MM.1S (cell line): ENCODE results near the gene SP110.

Source experiments
- DNase-seq: peaks from one replicate; pipeline ENCODE4 v3.0.0-alpha.2; 2015
- H2AFZ ChIP-seq: fragments of 300-600 bp; sonication (generic); 2 replicates; pipeline ENCODE4 v1.6.0; 2016; ENCODE audit warnings: antibody characterized with exemption, low read length
- H3F3A ChIP-seq: fragments of 300-600 bp; sonication (generic); 2 replicates; pipeline ENCODE4 v1.6.1; 2016; ENCODE audit warnings: mild to moderate bottlenecking, antibody characterized with exemption, low read length, moderate library complexity, mixed read lengths; ENCODE audit not compliant: insufficient read depth
- H3K27ac ChIP-seq: fragments of 300-600 bp; sonication (generic); 2 replicates; pipeline ENCODE4 v1.5.1; 2016; ENCODE audit warnings: mild to moderate bottlenecking, low read length
- H3K27me3 ChIP-seq: fragments of 300-600 bp; sonication (generic); replicated peaks from 2 replicates; pipeline ENCODE4 v1.6.0; 2016; ENCODE audit warnings: low read length; ENCODE audit not compliant: insufficient read depth
- H3K36me3 ChIP-seq: fragments of 300-600 bp; sonication (generic); replicated peaks from 2 replicates; pipeline ENCODE4 v1.6.1; 2016; ENCODE audit warnings: mild to moderate bottlenecking, low read length, mixed read lengths; ENCODE audit not compliant: insufficient read depth
- H3K4me1 ChIP-seq: fragments of 300-600 bp; sonication (generic); 2 replicates; pipeline ENCODE4 v1.6.1; 2016; ENCODE audit warnings: low read length, mixed read lengths
- H3K4me2 ChIP-seq: fragments of 300-600 bp; sonication (generic); 2 replicates; pipeline ENCODE4 v1.6.0; 2016; ENCODE audit warnings: low read depth, low read length
- H3K4me3 ChIP-seq: fragments of 300-600 bp; sonication (generic); 2 replicates; pipeline ENCODE4 v1.5.1; 2016; ENCODE audit warnings: low read length, mixed read lengths
- H3K79me2 ChIP-seq: fragments of 300-600 bp; sonication (generic); 2 replicates; pipeline ENCODE4 v1.6.1; 2016; ENCODE audit warnings: mixed run types, low read length, mixed read lengths
- H3K9ac ChIP-seq: fragments of 300-600 bp; sonication (generic); 2 replicates; pipeline ENCODE4 v1.6.1; 2016; ENCODE audit warnings: low read length, mixed read lengths
- H3K9me2 ChIP-seq: fragments of 300-600 bp; sonication (generic); replicated peaks from 2 replicates; pipeline ENCODE4 v1.6.1; 2016; ENCODE audit warnings: mild to moderate bottlenecking, low read length, mixed read lengths; ENCODE audit not compliant: insufficient read depth
- H3K9me3 ChIP-seq: fragments of 300-600 bp; sonication (generic); replicated peaks from 2 replicates; pipeline ENCODE4 v1.6.1; 2016; ENCODE audit warnings: mild to moderate bottlenecking, low read length, mixed read lengths; ENCODE audit not compliant: insufficient read depth
- H4K20me1 ChIP-seq: fragments of 300-600 bp; sonication (generic); 2 replicates; pipeline ENCODE4 v1.6.1; 2016; ENCODE audit warnings: mild to moderate bottlenecking, low read length, moderate library complexity, mixed read lengths; ENCODE audit not compliant: insufficient read depth
- CTCF ChIP-seq: fragments of 300-600 bp; sonication (generic); IDR thresholded peaks from 2 replicates; pipeline ENCODE4 v1.5.1; 2016; ENCODE audit warnings: antibody characterized with exemption, low read length, mixed read lengths
- EZH2 ChIP-seq: fragments of 300-600 bp; sonication (generic); optimal IDR thresholded peaks from 2 replicates; pipeline ENCODE3; 2017; ENCODE audit warnings: low read depth, mild to moderate bottlenecking, antibody characterized with exemption, low read length, mixed read lengths
- EZH2phosphoT487 ChIP-seq: fragments of 300-600 bp; sonication (generic); IDR thresholded peaks from 2 replicates; pipeline ENCODE4 v1.6.1; 2018; ENCODE audit warnings: antibody characterized with exemption, low read length

SP110 gene

GRCh38 chr2:230162981-230163380, 56.8 kb downstream of the SP110 start:
- Histone ChIP-seq H2AFZ (no peak overlapping the region), H3K4me3 (no peak overlapping the region), H3K27ac (no peak overlapping the region), H4K20me1 (no peaks in the 10 kb centered on the region), H3K36me3 (no peaks in the 10 kb centered on the region), H3F3A (no peaks in the 10 kb centered on the region), H3K9me2 (no peaks in the 10 kb centered on the region), H3K9me3 (no peaks in the 10 kb centered on the region), H3K9ac (no peak overlapping the region), H3K4me2 (no peak overlapping the region), H3K4me1 (no peaks in the 10 kb centered on the region), H3K27me3 (no peaks in the 10 kb centered on the region), H3K79me2 (no peaks in the 10 kb centered on the region)
- TF ChIP-seq EZH2phosphoT487 (no peak), CTCF (no peak), EZH2 (no peak)
- DNase-seq = no peak

GRCh38 chr2:230161184-230161583, 58.6 kb downstream of the SP110 start:
- DNase-seq = no peak
- Histone ChIP-seq H2AFZ (no peak overlapping the region), H3K27me3 (no peaks in the 10 kb centered on the region), H3K36me3 (no peaks in the 10 kb centered on the region), H3K9me2 (no peaks in the 10 kb centered on the region), H3K9me3 (no peaks in the 10 kb centered on the region), H3K27ac (no peak overlapping the region), H3K4me3 (no peak overlapping the region), H3K9ac (no peak overlapping the region), H3K4me1 (no peaks in the 10 kb centered on the region), H4K20me1 (no peaks in the 10 kb centered on the region), H3F3A (no peaks in the 10 kb centered on the region), H3K4me2 (no peak overlapping the region), H3K79me2 (no peaks in the 10 kb centered on the region)
- no peak for TF ChIP-seq EZH2phosphoT487
- no peak for TF ChIP-seq CTCF

DNA sequence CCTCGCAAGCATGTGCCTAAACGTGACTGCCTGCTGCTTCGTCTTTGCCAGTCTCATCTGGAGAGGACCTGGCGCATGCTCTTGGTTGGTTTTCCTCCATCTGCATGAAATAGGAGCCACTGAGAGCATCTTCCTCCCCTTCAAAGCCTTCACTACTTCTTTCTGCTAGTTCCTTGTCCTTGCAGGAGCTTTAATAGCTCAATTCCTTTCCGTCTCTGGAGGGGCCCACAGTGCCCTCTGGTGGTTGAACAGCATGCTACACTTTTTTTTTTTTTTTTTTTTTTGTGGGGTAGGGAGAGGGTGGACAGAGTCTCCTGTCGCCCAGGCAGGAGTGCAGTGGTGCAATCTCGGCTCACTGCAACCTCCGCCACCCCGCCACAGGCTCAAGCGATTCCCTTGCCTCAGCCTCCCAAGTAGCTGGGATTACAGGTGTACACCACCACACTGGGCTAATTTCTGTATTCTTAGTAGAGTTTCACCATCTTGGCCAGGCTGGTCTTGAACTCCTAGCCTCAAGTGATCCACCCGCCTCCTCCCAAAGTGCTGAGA, 59.6 kb downstream of the SP110 start:
- H2AFZ ChIP-seq = no peak overlapping the region

More for the DNA sequence above, 59.6 kb downstream of the SP110 start:
- DNase-seq = peak; percentile 54
- Histone ChIP-seq H3K9ac (no peak overlapping the region), H4K20me1 (no peaks in the 10 kb centered on the region), H3K79me2 (no peaks in the 10 kb centered on the region), H3F3A (no peaks in the 10 kb centered on the region), H3K4me3 (no peak overlapping the region), H3K36me3 (no peaks in the 10 kb centered on the region), H3K4me1 (no peaks in the 10 kb centered on the region), H3K27ac (no peak overlapping the region), H3K9me3 (no peaks in the 10 kb centered on the region), H3K9me2 (no peaks in the 10 kb centered on the region), H3K4me2 (no peak overlapping the region), H3K27me3 (no peaks in the 10 kb centered on the region)
- TF ChIP-seq CTCF = peak; percentile 65
- no peak for TF ChIP-seq EZH2
